ENCODE measurements around the gene ERC2.

The ERC2 gene

DNA sequence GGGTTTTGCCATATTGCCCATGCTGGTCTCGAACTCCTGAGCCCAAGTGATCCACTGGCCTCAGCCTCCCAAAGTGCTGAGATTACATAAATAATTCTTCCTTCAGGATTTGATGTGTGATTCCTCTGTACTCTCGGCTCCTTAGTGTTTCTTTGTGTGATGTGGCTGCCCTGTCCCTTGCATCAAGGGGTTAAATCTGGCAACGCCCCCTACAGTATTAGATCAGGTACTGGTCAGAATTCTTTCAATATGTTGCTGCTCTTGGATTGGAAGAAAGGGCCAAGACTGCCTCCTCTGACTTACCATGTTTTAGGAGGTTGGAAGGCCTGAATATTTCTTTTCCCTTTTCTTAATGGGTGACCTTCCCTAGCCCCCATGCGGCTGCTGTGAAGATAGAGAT is 590.6 kb downstream of the ERC2 start:
- H3K4me1 ChIP-seq, result no peaks in the 10 kb centered on the region
- TF ChIP-seq, protein P1, sequence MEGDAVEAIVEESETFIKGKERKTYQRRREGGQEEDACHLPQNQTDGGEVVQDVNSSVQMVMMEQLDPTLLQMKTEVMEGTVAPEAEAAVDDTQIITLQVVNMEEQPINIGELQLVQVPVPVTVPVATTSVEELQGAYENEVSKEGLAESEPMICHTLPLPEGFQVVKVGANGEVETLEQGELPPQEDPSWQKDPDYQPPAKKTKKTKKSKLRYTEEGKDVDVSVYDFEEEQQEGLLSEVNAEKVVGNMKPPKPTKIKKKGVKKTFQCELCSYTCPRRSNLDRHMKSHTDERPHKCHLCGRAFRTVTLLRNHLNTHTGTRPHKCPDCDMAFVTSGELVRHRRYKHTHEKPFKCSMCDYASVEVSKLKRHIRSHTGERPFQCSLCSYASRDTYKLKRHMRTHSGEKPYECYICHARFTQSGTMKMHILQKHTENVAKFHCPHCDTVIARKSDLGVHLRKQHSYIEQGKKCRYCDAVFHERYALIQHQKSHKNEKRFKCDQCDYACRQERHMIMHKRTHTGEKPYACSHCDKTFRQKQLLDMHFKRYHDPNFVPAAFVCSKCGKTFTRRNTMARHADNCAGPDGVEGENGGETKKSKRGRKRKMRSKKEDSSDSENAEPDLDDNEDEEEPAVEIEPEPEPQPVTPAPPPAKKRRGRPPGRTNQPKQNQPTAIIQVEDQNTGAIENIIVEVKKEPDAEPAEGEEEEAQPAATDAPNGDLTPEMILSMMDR (IDR thresholded peaks at IDR 0.05), result no peak
- H3K79me2 ChIP-seq, result no peaks in the 10 kb centered on the region
- no peaks in the 10 kb centered on the region for H3K36me3 ChIP-seq (ENCODE audit: control insufficient read depth, insufficient read depth, low read length)
- H3K9ac ChIP-seq, result no peak overlapping the region
- no peak overlapping the region for H3K4me3 ChIP-seq (ENCODE audit: low read depth, low read length)
- H3K9me3 ChIP-seq (ENCODE audit: control insufficient read depth, low read length), result no peaks in the 10 kb centered on the region
- no peaks in the 10 kb centered on the region for H3K27me3 ChIP-seq (ENCODE audit: control insufficient read depth, insufficient read depth, low read length)
- H2AFZ ChIP-seq, result no peak overlapping the region
- no peak overlapping the region for H3K4me2 ChIP-seq (ENCODE audit: low read length)
- H3K27ac ChIP-seq, result no peak overlapping the region

DNA sequence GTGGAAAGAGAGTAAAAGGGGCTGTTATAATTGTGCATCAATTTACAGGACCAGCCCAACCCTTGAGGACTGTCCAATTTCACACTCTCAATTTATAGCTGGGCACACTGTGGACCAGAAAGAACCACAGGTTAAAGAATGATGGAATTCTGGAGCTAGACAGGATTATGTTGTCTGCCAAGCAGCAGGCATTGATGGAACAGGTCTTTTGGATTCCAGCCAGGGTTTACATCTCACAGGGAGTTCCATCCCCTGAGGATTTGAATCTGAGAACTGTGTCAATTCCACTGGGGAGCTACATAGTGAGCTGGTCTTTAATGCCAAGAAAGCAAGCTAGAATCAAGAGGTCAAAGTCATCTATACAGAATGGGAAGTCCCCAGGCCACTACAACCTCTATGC is 591.7 kb downstream of the ERC2 start:
- Histone ChIP-seq H3K79me2 (no peaks in the 10 kb centered on the region), H3K9me3 (ENCODE audit: control insufficient read depth, low read length) (no peaks in the 10 kb centered on the region), H2AFZ (no peak overlapping the region), H3K27ac (no peak overlapping the region), H3K4me2 (ENCODE audit: low read length) (no peak overlapping the region), H3K9ac (no peak overlapping the region), H3K36me3 (ENCODE audit: control insufficient read depth, insufficient read depth, low read length) (no peaks in the 10 kb centered on the region), H3K4me1 (no peaks in the 10 kb centered on the region), H3K27me3 (ENCODE audit: control insufficient read depth, insufficient read depth, low read length) (no peaks in the 10 kb centered on the region), H3K4me3 (ENCODE audit: low read depth, low read length) (no peak overlapping the region)
- TF ChIP-seq, protein P1 (IDR thresholded peaks at IDR 0.05), result no peak

DNA sequence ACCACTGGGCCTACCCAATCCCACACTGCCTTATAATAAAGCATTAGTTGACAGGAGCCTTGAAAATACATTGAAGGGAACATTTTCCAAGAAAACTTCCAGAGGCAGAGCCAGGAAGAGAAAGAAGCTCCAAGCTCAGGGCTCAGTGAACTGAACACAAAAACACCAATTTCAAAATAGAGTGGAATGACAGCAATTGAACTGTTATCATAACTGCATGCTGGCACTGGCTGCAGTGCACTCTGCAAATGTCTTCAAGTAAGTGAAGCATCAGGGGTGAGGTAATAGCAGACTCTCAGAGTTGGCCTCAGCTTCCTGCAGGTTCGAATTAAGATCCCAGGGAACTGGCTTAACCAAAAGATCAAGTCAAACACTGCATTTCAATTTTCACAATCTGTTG is 593.2 kb downstream of the ERC2 start:
- Histone ChIP-seq H3K36me3 (ENCODE audit: control insufficient read depth, insufficient read depth, low read length) (no peaks in the 10 kb centered on the region), H2AFZ (no peak overlapping the region), H3K27ac (no peak overlapping the region), H3K4me2 (ENCODE audit: low read length) (no peak overlapping the region), H3K27me3 (ENCODE audit: control insufficient read depth, insufficient read depth, low read length) (no peaks in the 10 kb centered on the region), H3K9me3 (ENCODE audit: control insufficient read depth, low read length) (no peaks in the 10 kb centered on the region), H3K79me2 (no peaks in the 10 kb centered on the region), H3K9ac (no peak overlapping the region), H3K4me1 (no peaks in the 10 kb centered on the region), H3K4me3 (ENCODE audit: low read depth, low read length) (no peak overlapping the region)
- TF ChIP-seq, protein P1 (IDR thresholded peaks at IDR 0.05), result no peak

DNA sequence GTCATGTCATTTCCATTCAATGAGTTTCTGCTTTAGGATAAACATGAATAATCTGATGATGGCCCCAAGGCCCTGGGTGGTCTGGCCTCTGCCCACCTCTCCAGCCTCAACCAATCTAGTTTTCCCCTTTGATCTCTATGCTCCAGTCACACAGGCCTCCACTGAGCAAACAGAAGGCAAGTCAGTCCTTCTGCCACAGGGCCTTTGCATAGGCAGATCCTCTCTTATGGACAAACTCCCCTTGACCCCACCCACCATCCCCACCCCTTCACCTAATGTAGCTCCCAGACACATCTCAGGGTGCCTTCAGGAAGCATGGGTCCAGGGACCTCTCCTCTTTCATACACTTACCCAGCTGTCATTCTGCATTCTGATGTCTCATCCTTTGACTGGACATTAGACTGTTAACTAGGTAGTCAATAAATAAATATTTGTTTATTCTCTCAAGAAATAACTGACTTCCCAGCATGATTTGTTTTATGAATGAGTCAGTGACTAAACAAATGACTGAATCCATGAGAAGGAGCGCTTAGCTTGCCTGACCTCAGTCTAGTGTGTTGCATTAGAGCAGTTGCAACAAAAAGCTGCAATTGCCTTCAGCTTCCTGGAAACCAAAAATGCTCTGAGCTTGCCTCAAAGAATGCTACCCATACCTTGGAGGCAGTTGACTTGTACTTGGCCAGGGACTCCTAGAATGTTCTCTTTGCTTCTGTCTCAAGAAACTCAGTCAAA is 594.6 kb downstream of the ERC2 start:
- Histone ChIP-seq H3K27ac (no peak overlapping the region), H3K79me2 (no peaks in the 10 kb centered on the region), H3K4me1 (no peaks in the 10 kb centered on the region), H3K36me3 (ENCODE audit: control insufficient read depth, insufficient read depth, low read length) (no peaks in the 10 kb centered on the region), H3K9ac (no peak overlapping the region), H3K9me3 (ENCODE audit: control insufficient read depth, low read length) (no peaks in the 10 kb centered on the region), H3K4me3 (ENCODE audit: low read depth, low read length) (no peak overlapping the region), H3K27me3 (ENCODE audit: control insufficient read depth, insufficient read depth, low read length) (no peaks in the 10 kb centered on the region), H2AFZ (no peak overlapping the region), H3K4me2 (ENCODE audit: low read length) (no peak overlapping the region)
- TF ChIP-seq, protein P1 (IDR thresholded peaks at IDR 0.05), result no peak

DNA sequence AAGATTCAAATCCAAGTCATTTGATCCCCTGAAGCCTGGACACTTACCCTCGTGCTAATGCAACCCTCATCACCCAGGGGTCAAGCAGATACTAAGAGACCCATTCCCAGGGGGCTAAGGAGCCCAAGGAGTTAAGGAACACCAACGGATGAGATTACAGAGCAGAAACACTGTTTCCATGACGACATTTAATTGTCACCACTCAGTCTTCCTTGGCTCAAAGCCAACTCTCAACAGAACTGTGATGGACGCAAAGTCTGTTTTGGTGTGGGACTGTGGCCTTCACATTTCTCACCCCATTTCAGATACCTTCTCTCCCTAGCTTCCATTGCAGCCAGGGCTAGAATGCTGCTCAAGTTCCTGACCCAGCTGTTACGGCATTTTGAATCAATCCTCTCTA is 597.7 kb downstream of the ERC2 start:
- TF ChIP-seq, protein P1 (IDR thresholded peaks at IDR 0.05), result no peak
- Histone ChIP-seq H3K9ac (no peak overlapping the region), H3K4me3 (ENCODE audit: low read depth, low read length) (no peak overlapping the region), H3K79me2 (no peaks in the 10 kb centered on the region), H3K4me1 (no peaks in the 10 kb centered on the region), H2AFZ (no peak overlapping the region), H3K27ac (no peak overlapping the region), H3K36me3 (ENCODE audit: control insufficient read depth, insufficient read depth, low read length) (no peaks in the 10 kb centered on the region), H3K27me3 (ENCODE audit: control insufficient read depth, insufficient read depth, low read length) (no peaks in the 10 kb centered on the region), H3K4me2 (ENCODE audit: low read length) (no peak overlapping the region), H3K9me3 (ENCODE audit: control insufficient read depth, low read length) (no peaks in the 10 kb centered on the region)
